ENCODE data around the gene MMAB. TPM values are rescaled to one million over a fixed set of nuclear protein-coding genes. Genes with fewer than 3 reads are reported as not detected.

Gene MMAB
- total RNA-seq, 1 experiment from 2014 or later = 83.0 TPM

- Histone ChIP-seq H3K4me3 (ENCODE audit: low read length) (no peak overlapping the region), H3K4me1 (ENCODE audit: insufficient read depth, low read length) (peaks cover 7% of the 10 kb centered on the region), H3K27me3 (ENCODE audit: low read length) (no peaks in the 10 kb centered on the region), H3K4me2 (ENCODE audit: low read length) (no peak overlapping the region), H2AFZ (ENCODE audit: low read length) (no peak overlapping the region), H3K9me3 (ENCODE audit: low read length) (no peaks in the 10 kb centered on the region), H3F3A (ENCODE audit: low read length, unreplicated experiment) (no peaks in the 10 kb centered on the region), H4K20me1 (ENCODE audit: low read length) (no peaks in the 10 kb centered on the region), H3K79me2 (ENCODE audit: low read length) (peaks cover 7% of the 10 kb centered on the region), H3K36me3 (ENCODE audit: low read depth, low read length) (peaks cover 9% of the 10 kb centered on the region; the same call in 1 of the 2 replicates), H3K9me2 (replicated peaks; ENCODE audit: low read length) (no peaks in the 10 kb centered on the region), H3K27ac (ENCODE audit: low read length) (no peak overlapping the region), H3K9ac (ENCODE audit: low read length) (no peak overlapping the region)
- ATAC-seq (no peak), DNase-seq (no peak)
- ChIA-PET CTCF (no interaction called here), POLR2A (ENCODE audit: unreplicated experiment) (no interaction called here)
- intact Hi-C loops (cut with micrococcal nuclease) = no loop called here
- TF ChIP-seq EZH2phosphoT487 (IDR thresholded peaks at IDR 0.05; ENCODE audit: borderline replicate concordance, low read length) (no peak), EZH2 (IDR thresholded peaks at IDR 0.05; ENCODE audit: low read length, unreplicated experiment) (no peak), CTCF (conservative IDR thresholded peaks at IDR 0.05; ENCODE audit: low read depth, low read length) (no peak)
- no TSS peak for BruUV-seq (replicated peaks)
These were observed 4.8 kb downstream of the MMAB start for GRCh38 chr12:109568486-109568885.

GRCh38 chr12:109567967-109568366 is 5.3 kb downstream of the MMAB start:
- Histone ChIP-seq H3K36me3 (ENCODE audit: low read depth, low read length) (peaks cover 14% of the 10 kb centered on the region), H3K9ac (ENCODE audit: low read length) (no peak overlapping the region), H3K79me2 (ENCODE audit: low read length) (peaks cover 6% of the 10 kb centered on the region), H2AFZ (ENCODE audit: low read length) (no peak overlapping the region), H3K9me2 (replicated peaks; ENCODE audit: low read length) (no peaks in the 10 kb centered on the region), H4K20me1 (ENCODE audit: low read length) (no peaks in the 10 kb centered on the region), H3K27me3 (ENCODE audit: low read length) (no peaks in the 10 kb centered on the region), H3K4me2 (ENCODE audit: low read length) (no peak overlapping the region), H3K4me3 (ENCODE audit: low read length) (no peak overlapping the region), H3F3A (ENCODE audit: low read length, unreplicated experiment) (no peaks in the 10 kb centered on the region), H3K9me3 (ENCODE audit: low read length) (no peaks in the 10 kb centered on the region), H3K27ac (ENCODE audit: low read length) (no peak overlapping the region), H3K4me1 (ENCODE audit: insufficient read depth, low read length) (peaks cover 7% of the 10 kb centered on the region)
- POLR2A ChIA-PET (ENCODE audit: unreplicated experiment) = no interaction called here
- intact Hi-C loops (cut with micrococcal nuclease) = no loop called here
- TF ChIP-seq EZH2 (IDR thresholded peaks at IDR 0.05; ENCODE audit: low read length, unreplicated experiment) (no peak), CTCF (conservative IDR thresholded peaks at IDR 0.05; ENCODE audit: low read depth, low read length) (no peak), EZH2phosphoT487 (IDR thresholded peaks at IDR 0.05; ENCODE audit: borderline replicate concordance, low read length) (no peak)
- CTCF ChIA-PET = no interaction called here
- DNase-seq (no peak), ATAC-seq (no peak)
- no TSS peak for BruUV-seq (replicated peaks)

- ChIA-PET POLR2A (ENCODE audit: unreplicated experiment) (no interaction called here), CTCF (no interaction called here)
These were observed 6.0 kb downstream of the MMAB start for GRCh38 chr12:109567296-109567695.

More at GRCh38 chr12:109567296-109567695, 6.0 kb downstream of the MMAB start:
- Histone ChIP-seq H3K27ac (ENCODE audit: low read length) (no peak overlapping the region), H3K9ac (ENCODE audit: low read length) (no peak overlapping the region), H4K20me1 (ENCODE audit: low read length) (no peaks in the 10 kb centered on the region), H3K4me2 (ENCODE audit: low read length) (no peak overlapping the region), H3K79me2 (ENCODE audit: low read length) (no peaks in the 10 kb centered on the region), H3K9me3 (ENCODE audit: low read length) (no peaks in the 10 kb centered on the region), H3K36me3 (ENCODE audit: low read depth, low read length) (peaks cover 15% of the 10 kb centered on the region), H3K4me3 (ENCODE audit: low read length) (no peak overlapping the region), H2AFZ (ENCODE audit: low read length) (no peak overlapping the region), H3K4me1 (ENCODE audit: insufficient read depth, low read length) (peaks cover under 1% of the 10 kb centered on the region; the same call in 1 of the 2 replicates), H3F3A (ENCODE audit: low read length, unreplicated experiment) (no peaks in the 10 kb centered on the region), H3K27me3 (ENCODE audit: low read length) (no peaks in the 10 kb centered on the region), H3K9me2 (replicated peaks; ENCODE audit: low read length) (no peaks in the 10 kb centered on the region)
- no TSS peak for BruUV-seq (replicated peaks)
- no peak for ATAC-seq
- intact Hi-C loops (cut with micrococcal nuclease) = no loop called here
- DNase-seq = no peak
- TF ChIP-seq EZH2phosphoT487 (IDR thresholded peaks at IDR 0.05; ENCODE audit: borderline replicate concordance, low read length) (no peak), EZH2 (IDR thresholded peaks at IDR 0.05; ENCODE audit: low read length, unreplicated experiment) (no peak), CTCF (conservative IDR thresholded peaks at IDR 0.05; ENCODE audit: low read depth, low read length) (no peak)
